ENCODE data around the gene MSH3. TPM values are rescaled to one million over a fixed set of nuclear protein-coding genes. Genes with fewer than 3 reads are reported as not detected.
A peak's percentile ranks its signal among the peaks of the same experiment; 100 is the strongest.

Gene MSH3
- total RNA-seq, 1 donor from 2014 or later = 15.4 TPM

GRCh38 chr5:80825786-80826460, 171.5 kb downstream of the MSH3 start:
- DNase-seq (ENCODE audit: low read depth) (no peak), FAIRE-seq (no peak)
- Mint-ChIP-seq H3K27me3 (ENCODE audit: low read depth, unreplicated experiment) (no peaks in the 10 kb centered on the region), H3K4me1 (ENCODE audit: low read depth, unreplicated experiment) (no peaks in the 10 kb centered on the region), H3K27ac (ENCODE audit: unreplicated experiment) (no peak overlapping the region), H3K36me3 (ENCODE audit: low read depth, unreplicated experiment) (peaks cover 27% of the 10 kb centered on the region), H3K4me3 (ENCODE audit: unreplicated experiment) (no peak overlapping the region), H3K9me3 (ENCODE audit: unreplicated experiment) (peaks cover 9% of the 10 kb centered on the region)
- Histone ChIP-seq H3K27ac (ENCODE audit: low read depth, low read length) (no peak overlapping the region), H3K4me3 (ENCODE audit: insufficient read depth, low read depth, low read length) (no peak overlapping the region), H3K79me2 (ENCODE audit: insufficient read depth, low read length) (no peaks in the 10 kb centered on the region), H3K9ac (ENCODE audit: low read length) (no peak overlapping the region), H3K9me3 (ENCODE audit: insufficient read depth, low read depth, low read length) (no peaks in the 10 kb centered on the region), H3K27me3 (ENCODE audit: insufficient read depth, low read length) (no peaks in the 10 kb centered on the region), H3K36me3 (ENCODE audit: insufficient read depth, low read length) (no peaks in the 10 kb centered on the region), H3K4me1 (ENCODE audit: insufficient read depth, low read length) (no peaks in the 10 kb centered on the region), H4K20me1 (ENCODE audit: insufficient read depth, low read length) (no peaks in the 10 kb centered on the region), H3K4me2 (ENCODE audit: low read length) (no peak overlapping the region), H2AFZ (ENCODE audit: low read depth, low read length) (no peak overlapping the region)
- no peak for TF ChIP-seq EZH2 (IDR thresholded peaks at IDR 0.05; ENCODE audit: insufficient read depth, low read length)

GRCh38 chr5:80834710-80835109, 180.3 kb downstream of the MSH3 start:
- Histone ChIP-seq H4K20me1 (ENCODE audit: insufficient read depth, low read length) (no peaks in the 10 kb centered on the region), H3K4me1 (ENCODE audit: insufficient read depth, low read length) (no peaks in the 10 kb centered on the region), H3K79me2 (ENCODE audit: insufficient read depth, low read length) (no peaks in the 10 kb centered on the region), H3K36me3 (ENCODE audit: insufficient read depth, low read length) (no peaks in the 10 kb centered on the region), H3K27me3 (ENCODE audit: insufficient read depth, low read length) (no peaks in the 10 kb centered on the region), H3K9ac (ENCODE audit: low read length) (no peak overlapping the region), H3K27ac (ENCODE audit: low read depth, low read length) (no peak overlapping the region), H2AFZ (ENCODE audit: low read depth, low read length) (no peak overlapping the region), H3K4me2 (ENCODE audit: low read length) (no peak overlapping the region), H3K4me3 (ENCODE audit: insufficient read depth, low read depth, low read length) (no peak overlapping the region), H3K9me3 (ENCODE audit: insufficient read depth, low read depth, low read length) (no peaks in the 10 kb centered on the region)
- Mint-ChIP-seq H3K4me1 (ENCODE audit: low read depth, unreplicated experiment) (no peaks in the 10 kb centered on the region), H3K9me3 (ENCODE audit: unreplicated experiment) (peaks cover 2% of the 10 kb centered on the region), H3K36me3 (ENCODE audit: low read depth, unreplicated experiment) (peaks cover 7% of the 10 kb centered on the region), H3K27ac (ENCODE audit: unreplicated experiment) (no peak overlapping the region), H3K27me3 (ENCODE audit: low read depth, unreplicated experiment) (no peaks in the 10 kb centered on the region), H3K4me3 (ENCODE audit: unreplicated experiment) (no peak overlapping the region)
- no peak for FAIRE-seq
- TF ChIP-seq EZH2 (IDR thresholded peaks at IDR 0.05; ENCODE audit: insufficient read depth, low read length) (no peak), CTCF (IDR thresholded peaks at IDR 0.05; ENCODE audit: insufficient read depth, low read depth, low read length) (no peak)
- peak; percentile 3 for DNase-seq (ENCODE audit: low read depth)

GRCh38 chr5:80835128-80835527, 180.7 kb downstream of the MSH3 start:
- FAIRE-seq (no peak), DNase-seq (ENCODE audit: low read depth) (no peak)
- Histone ChIP-seq H3K79me2 (ENCODE audit: insufficient read depth, low read length) (no peaks in the 10 kb centered on the region), H3K9ac (ENCODE audit: low read length) (no peak overlapping the region), H3K4me2 (ENCODE audit: low read length) (no peak overlapping the region), H3K9me3 (ENCODE audit: insufficient read depth, low read depth, low read length) (no peaks in the 10 kb centered on the region), H4K20me1 (ENCODE audit: insufficient read depth, low read length) (no peaks in the 10 kb centered on the region), H2AFZ (ENCODE audit: low read depth, low read length) (no peak overlapping the region), H3K27ac (ENCODE audit: low read depth, low read length) (no peak overlapping the region), H3K36me3 (ENCODE audit: insufficient read depth, low read length) (no peaks in the 10 kb centered on the region), H3K4me3 (ENCODE audit: insufficient read depth, low read depth, low read length) (no peak overlapping the region), H3K27me3 (ENCODE audit: insufficient read depth, low read length) (no peaks in the 10 kb centered on the region), H3K4me1 (ENCODE audit: insufficient read depth, low read length) (no peaks in the 10 kb centered on the region)
- Mint-ChIP-seq H3K4me3 (ENCODE audit: unreplicated experiment) (no peak overlapping the region), H3K27ac (ENCODE audit: unreplicated experiment) (no peak overlapping the region), H3K27me3 (ENCODE audit: low read depth, unreplicated experiment) (no peaks in the 10 kb centered on the region), H3K4me1 (ENCODE audit: low read depth, unreplicated experiment) (no peaks in the 10 kb centered on the region), H3K9me3 (ENCODE audit: unreplicated experiment) (peaks cover under 1% of the 10 kb centered on the region), H3K36me3 (ENCODE audit: low read depth, unreplicated experiment) (peaks cover 5% of the 10 kb centered on the region)
- no peak for TF ChIP-seq CTCF (IDR thresholded peaks at IDR 0.05; ENCODE audit: insufficient read depth, low read depth, low read length)
